LHCN-M2 (cell line): ENCODE measurements around the gene MBIP. TPM values are rescaled to one million over a fixed set of nuclear protein-coding genes. Genes with fewer than 3 reads are reported as not detected.
"Not testable (repeated sequence)": the region's sequence is repeated elsewhere in the genome, so short reads cannot be mapped to it uniquely, and the experiment has no call there.

Experiments
- DNase-seq: peaks from one replicate; pipeline ENCODE4 v3.0.0-alpha.2; 2012; ENCODE audit warnings: low read depth
- polyA plus RNA-seq: library from polyadenylated mRNA; unstranded; fragments of >200 nt; gene quantifications from one replicate; pipeline ENCODE4 v1.2.1, GENCODE V29; 2012; ENCODE audit warnings: missing spikeins
- total RNA-seq: library from RNA; depleted of rRNA; stranded (reverse); fragments of >200 nt; gene quantifications from 2 replicates; pipeline ENCODE4 v1.2.3, GENCODE V29; 2014; rRNA removed

The MBIP gene, protein sequence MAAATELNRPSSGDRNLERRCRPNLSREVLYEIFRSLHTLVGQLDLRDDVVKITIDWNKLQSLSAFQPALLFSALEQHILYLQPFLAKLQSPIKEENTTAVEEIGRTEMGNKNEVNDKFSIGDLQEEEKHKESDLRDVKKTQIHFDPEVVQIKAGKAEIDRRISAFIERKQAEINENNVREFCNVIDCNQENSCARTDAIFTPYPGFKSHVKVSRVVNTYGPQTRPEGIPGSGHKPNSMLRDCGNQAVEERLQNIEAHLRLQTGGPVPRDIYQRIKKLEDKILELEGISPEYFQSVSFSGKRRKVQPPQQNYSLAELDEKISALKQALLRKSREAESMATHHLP
- 8.9 and 10.4 TPM in 2 replicates for total RNA-seq
- polyA plus RNA-seq: 7.0 TPM

DNA sequence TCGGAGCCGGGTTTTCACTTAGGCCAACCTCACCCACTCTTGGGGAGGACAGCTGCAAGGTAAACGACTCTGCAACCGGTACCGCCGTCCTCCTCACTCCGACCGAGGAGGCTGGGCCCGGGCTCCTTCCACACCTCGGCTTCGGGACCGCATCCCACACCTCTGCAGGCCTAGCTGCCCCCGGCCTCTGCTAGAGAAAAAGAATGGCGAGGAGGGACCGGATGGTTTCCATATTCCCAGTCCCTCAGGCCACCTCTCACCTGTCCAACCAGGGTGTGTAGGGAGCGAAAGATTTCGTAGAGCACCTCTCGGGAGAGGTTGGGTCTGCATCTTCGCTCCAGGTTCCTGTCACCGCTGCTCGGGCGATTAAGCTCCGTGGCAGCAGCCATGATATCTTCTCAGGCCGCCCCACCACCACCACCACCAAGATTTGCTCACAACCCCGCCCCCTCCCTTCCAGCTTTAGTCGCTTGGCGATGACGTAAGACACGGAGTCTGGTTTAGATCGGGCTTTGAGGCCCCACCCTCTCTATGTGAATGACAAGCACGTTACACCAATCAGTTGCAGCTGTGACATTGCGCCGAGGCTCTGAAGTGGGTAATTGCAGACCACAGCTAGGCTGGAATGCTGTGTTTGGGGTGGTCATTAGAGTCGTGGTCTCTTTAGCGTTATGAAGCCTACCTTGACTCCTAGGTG, at the start of gene MBIP:
TSS of gene MBIP (minus strand) at position 438 of the 697 bp plus-strand sequence. CDS start at position 389, 49 bp downstream.
- DNase-seq: peak; percentile 96

DNA sequence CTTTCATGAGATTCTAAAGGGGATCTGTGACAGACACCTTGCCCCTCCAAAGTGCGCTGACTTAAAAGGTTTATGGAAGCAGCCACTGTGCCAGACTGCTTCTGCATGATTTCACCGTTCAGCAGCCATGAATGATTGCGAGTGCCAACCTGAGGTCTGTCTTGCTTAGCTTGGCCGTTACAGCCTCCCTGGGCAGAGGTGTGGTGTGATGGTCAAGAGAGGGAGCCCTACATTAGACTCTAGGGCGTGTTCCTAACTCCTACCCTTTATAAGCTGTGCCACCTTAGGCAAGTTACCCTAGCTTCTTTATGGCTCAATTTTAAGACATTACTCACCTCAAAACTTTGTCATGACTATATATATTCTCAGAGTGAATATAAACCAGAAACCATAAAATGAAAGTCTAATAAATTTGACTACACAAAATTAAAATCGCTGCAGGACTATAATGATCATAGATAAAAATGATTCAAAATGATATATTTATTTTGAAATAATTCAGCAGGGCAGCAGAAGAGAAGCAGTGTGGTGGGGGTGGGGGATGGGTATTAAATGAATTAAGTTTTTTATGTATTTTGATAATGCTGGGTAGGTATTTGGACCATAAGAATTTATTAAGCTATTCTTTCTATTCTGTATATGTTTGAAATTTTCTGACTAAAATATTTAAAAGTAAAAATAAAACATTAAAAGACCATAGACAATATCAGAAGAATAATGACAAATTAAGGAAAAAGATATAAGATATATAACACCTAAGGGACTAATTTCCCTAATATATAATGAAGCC, 47.7 kb upstream of the MBIP start:
- no peak for DNase-seq

DNA sequence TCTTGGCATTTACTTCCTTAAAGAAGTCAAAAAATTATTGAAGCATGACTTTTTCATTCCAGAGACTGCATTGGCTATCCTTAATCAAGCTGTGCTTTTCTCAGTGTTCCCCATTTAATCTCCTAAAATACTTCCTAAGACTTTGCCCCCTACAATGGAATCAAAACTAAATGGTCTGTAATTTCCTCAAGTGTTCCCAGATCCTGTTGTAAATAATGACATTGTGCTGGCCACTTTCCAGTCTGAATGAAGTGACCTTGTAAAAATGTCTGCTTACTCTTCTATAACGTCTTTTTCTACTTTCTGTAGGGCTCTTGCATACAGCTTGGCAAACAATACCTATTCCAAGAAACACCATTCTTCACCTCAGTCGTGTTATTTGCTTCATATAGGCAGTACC, 45.3 kb upstream of the MBIP start:
- DNase-seq: no peak

DNA sequence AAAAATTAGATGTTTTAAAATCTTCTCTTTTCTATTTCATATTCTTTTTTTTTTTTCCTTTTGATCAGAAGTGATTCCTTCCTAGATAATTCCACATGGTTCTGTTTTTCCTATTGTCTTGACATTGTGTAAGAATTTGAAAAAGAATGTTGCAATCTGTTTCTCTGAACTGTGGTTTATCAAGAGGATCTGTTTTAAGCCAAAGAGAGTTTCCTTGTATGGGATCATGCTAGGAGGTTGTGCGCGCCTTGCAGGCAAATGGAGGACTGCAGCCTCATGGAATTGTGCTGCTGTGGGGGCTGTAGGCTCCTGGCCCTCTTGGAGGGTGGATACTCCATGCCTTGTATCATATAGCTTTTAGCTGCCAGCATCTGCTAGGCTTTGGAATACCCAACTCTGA, 43.3 kb upstream of the MBIP start:
- no peak for DNase-seq

DNA sequence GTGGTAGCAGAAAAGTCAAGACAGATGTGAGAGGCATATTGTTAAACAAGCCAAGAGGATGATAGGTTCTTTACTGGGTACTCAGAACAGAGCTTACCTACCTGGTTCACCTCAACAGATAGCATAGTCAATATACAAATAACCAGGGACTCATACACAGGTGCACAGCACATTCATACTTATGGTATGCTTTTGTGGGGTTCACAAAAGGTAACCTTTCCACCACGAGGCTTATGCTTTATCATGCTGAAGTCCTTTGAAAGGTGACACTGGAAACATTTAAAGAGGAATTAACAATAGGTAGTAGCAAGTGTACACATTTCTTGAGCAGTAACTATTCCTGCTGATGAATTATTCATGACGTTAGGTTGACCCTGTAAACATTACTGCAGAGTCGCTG, 42.2 kb upstream of the MBIP start:
- no peak for DNase-seq

DNA sequence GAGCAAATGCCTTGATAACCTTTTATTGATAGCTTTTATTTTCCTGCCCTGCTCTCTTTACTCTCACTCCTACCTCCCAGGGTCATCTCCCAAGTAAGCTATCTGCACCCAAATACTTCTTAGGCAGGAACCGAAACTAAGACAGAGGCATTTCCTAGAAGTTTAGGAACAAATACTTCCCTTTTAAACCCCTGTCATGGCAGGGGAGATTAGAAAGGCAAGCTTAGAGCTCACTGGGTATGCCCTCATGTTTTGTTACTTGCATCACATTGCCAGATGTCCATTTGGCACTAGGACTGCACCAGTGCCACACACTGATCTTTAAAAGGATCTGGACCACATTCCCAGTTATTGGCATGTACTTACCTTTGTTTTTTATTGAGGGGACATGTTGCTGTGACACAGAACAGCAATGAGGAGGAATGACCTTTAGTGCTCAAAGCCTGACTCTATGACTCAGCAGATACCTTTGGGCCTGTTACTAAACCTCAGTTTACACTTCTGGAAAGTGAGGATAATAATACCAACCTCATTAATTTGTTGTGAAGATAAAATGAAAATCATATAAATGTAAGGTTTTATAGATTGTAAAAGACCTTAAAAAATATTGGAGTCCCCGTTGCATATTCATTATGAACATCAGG, 40.9 kb upstream of the MBIP start:
- no peak for DNase-seq

DNA sequence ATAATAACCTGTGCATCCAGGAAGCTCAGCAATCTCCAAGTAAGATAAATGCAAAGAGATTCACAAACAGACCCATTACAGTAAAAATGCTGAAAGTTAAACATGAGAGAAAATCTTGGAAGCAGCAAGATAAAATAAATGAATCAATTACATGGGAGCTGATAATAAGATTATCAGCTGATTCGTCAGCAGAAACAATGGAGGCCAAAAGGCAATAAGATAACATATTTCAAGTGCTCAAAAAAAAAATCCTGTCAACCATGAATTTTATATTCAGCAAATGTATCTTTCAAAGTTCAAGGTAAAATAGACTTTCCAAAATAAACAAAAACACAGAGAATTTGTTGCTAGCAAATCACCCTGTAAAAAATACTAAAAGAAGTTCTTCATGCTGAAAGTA, 36.4 kb upstream of the MBIP start:
- no peak for DNase-seq

DNA sequence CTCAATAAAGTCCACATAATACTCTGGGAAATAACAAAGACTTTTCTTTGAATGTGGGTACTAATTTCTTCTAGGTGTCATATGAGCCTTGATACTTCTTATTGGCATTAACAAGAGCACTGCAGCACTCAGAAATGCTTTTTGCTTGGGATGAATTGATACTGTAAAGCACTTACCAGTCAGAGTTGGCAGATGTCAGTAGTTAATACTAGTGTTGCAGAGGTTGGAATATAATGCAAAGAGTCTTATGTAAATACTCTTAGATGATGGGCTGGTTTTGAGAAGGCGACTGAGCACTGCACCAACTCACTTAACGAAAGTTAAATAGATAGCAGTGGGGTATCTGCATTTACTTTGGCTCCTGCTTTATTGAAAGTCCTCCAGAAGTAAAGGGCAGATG, 25.6 kb upstream of the MBIP start:
- no peak for DNase-seq

DNA sequence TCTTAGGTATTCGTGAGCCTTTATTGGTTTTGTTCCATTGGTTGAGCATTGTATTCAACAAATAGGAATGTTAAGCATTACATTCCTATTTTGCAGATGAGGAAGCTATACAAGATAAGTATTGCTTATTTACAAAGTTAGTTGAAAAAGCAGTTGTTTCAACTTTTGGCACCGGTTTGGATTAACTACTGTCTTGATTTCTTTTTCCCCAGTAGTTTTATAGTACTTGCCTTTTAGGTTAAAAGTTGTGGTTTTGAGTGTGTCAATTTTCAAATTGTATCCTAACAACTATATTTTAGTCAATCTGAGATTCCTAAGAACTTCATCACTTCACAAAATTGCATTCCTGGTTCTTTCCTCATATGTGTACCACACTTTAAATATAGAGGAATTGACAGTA, 23.8 kb upstream of the MBIP start:
- no peak for DNase-seq

DNA sequence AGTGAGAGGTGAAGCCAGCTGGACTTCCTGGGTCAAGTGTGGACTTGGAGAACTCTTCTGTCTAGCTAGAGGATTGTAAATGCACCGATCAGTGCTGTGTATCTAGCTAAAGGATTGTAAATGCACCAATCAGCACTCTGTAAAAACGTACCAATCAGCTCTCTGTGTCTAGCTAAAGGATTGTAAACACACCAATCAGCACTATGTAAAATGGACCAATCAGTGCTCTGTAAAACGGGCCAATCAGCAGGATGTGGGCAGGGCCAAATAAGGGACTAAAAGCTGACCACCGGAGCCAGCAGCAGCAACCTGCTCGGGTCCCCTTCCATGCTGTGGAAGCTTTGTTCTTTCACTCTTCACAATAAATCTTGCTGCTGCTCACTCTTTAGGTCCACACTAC, 21.4 kb upstream of the MBIP start:
- DNase-seq: not testable (repeated sequence)

DNA sequence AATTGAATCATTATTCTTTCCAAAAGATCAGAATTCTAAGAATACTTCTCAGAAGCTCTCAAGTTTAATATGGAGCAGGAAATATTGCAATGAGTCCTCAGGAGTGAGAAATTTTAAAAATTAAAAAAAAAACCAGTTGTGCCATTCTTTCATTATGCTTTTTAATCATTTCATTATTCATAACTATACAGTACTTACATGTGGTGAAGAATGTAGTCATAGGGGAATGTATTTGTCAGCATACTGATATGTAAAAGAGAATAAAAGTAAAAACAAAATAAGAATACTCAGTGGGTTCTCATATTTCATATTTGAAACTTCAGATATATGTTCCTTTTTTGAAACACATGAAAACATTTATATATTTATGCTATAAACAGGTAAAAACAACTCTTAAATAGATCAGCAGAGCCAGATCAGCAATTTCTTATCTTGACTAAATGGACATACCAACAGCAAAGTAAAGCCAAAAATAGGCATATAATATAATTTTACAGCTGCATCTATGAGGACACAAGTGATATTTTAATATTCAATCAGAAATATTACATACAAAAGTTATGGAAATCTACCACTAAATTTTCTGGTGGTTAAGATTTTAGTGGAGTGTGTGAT, 19.9 kb upstream of the MBIP start:
- DNase-seq: no peak

DNA sequence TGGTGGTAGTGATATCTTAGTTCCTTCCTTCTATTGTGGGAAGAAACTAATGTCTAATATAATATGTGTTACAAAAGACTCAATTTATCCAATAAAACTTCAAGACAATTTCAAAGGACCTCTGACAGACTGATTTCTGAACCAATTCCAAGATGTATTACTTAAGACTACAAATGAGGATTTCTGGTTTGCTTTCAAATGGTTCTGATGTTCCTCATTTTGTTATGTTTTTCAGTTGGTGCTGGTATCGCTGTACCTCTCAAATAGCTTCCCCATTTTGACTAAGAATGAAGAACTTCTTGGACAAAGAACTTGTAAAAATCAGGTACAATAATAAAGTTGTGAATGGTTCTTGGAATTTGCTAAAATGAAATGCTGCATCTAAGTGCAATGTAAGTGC, 19.4 kb upstream of the MBIP start:
- DNase-seq: no peak

DNA sequence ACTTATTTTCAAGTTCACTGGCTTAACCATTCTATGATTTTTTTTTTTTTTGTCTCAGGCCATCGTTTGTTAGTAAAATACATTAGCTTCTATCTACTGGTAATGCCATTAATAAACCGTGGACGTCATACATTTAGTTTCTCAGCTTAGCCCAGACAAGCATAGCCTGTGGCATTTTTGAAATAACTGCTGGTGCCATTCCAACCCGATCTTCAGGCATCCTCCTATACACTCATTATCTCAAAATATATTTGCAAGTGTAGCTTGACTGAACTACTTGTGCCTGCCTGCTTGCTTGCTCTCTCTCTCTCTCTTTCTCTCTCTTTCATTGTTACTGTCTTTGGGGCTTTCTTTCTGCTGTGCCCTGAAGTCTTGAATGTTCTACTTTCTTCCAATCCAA, 12.7 kb upstream of the MBIP start:
- DNase-seq: no peak

DNA sequence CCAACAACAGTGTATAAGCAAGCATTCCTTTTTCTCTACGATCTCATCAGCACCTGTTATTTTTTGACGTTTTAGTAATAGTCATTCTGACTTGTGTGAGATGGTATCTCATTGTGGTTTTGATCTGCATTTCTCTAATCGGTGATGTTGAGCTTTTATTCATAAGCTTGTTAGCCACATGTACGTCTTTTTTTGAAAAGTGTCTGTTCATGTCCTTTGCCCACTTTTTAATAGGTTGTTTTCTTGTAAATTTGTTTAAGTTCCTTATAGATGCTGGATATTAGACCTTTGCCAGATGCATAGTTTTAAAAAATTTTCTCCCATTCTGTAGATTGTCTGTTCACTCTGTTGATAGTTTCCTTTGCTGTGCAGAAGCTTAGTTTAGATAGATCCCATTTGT, 7.1 kb upstream of the MBIP start:
- DNase-seq: peak; percentile 19

DNA sequence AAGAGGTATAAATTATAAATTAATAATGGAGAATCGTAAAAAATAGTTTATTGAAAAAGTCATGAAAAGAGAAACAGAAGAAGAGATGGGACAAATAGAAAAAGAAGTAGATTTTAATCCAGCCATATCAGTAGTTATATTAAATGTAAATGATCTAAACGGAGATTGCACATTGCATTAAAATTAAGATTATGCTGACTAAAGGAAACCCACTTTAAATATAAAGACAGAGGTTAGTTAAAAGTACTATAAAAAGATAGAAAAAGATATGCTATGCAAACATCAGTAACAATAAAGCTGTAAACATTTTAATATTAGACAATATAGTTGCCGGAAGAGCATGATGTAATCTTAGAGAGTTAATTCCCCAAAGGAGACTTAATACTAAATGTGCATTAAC, 5.4 kb upstream of the MBIP start:
- no peak for DNase-seq

DNA sequence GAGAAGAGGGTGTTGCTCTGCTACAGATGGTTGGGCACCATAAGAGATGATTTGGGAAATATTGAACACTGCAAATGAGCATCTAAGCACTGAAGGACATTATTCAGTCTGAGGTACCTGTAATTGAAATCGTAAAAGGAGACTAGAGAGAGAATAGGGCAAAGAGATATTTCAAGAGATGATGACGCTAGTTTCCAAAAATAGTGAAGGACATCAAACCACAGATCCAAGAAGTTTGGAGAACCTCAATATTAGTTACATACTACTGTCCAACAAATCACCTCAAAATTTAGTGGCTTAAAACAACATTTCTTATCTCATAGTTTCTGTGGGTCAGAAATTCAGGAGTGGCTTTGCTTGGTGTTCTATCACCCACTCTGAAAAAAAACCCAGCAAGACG, 4.5 kb upstream of the MBIP start:
- no peak for DNase-seq

DNA sequence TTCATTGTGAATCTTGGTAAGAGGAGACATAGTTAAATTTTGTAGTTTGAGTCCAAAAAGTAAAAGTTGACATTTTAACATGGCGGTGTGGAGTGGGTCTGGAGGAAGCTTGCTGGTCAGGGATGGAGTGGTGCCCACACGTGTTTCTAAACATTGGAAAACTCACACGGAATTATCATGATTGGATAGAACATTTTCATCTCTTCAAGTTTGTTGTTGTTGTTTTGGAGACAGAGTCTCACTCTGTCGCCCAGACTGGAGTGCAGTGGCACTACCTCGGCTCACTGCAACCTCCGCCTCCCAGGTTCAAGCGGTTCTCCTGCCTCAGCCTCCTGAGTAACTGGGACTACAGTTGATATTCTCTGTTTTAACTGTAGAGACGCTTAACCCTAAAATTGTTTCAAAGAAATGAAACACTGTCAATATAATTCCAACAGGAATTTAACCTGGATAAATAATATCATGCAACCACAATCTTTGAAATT, 502 bp upstream of the MBIP start:
- no peak for DNase-seq

DNA sequence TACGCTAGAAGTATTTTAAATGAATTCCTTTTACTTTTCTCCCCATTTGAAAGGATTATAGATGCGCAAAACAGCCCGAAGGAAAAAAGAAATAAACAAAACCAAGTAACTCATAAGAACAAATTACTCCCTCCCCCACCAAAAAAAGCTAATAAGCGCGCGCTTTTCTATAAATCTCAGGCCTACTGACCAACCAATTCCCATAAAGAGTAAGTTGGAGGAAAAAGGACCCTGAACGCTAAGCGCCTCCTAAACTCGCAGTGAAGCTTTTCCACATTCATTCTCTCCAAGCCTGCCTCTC, 588 bp downstream of the MBIP start:
- DNase-seq: no peak

DNA sequence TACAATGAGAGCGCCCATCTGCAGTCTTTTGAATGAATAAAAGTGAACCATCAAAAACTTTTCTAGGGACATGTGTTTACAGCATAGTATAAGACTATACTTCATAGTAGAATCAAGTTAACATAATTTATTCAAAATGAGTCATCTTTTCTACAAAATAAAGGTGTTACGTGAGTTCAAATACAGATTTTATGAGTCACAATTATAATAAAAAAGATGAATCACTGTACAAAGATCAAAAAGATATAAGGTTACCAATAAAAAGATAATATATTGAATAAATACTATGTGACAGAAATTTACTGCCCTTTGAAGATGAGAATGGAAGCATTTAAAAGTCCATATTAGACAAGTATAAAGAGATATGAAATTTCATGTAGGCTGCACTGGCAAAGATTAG, 2.8 kb downstream of the MBIP start:
- peak; percentile 29 for DNase-seq

DNA sequence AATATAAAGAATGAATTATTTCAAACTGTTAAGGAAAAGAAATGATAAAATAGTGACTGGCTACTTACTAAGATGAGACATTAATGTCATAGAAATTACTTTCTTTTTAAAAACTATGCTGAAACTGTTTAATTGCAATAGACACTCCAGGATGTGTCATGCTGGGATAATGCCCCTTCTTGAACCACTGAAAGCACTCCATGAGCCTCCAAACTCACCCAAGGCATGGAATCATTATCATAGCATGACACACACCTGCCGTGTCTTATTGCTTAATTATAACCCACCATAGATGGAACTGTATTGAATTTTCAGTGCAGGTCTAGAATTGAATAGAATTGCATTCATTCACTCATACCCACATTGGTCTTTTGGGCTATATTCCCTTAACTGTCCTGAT, 4.3 kb downstream of the MBIP start:
- no peak for DNase-seq

DNA sequence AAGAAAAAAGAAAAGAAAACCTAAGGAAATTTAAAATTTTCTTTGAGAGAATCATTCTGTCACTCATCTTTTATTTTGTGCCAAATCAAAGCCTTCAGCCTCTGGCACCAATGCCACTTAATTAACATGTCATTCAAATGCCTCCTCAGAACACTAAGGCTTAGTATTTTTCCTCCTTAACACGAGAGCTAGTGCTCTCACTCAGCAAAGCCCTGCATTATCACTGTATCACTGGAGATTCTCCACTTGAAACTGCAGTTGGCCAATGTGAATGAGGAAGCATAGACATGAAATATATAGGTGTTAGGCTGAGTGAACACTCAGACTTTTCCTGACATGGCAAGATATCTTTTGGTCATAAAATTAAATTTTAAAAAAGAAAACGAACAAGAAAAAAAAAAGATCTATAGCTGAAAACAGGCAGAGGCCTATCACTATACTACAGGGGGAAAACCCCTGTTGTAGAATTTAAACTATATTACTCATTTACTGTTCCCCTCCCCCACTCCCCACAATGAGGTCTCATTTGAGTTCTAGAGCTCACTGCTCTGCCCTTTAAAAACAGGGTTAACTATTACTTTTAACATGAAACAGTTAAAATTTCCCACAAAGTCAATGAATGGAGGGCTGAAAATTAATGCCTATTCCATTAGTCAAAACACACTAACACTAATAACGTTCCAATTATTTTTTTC, 5.1 kb downstream of the MBIP start:
- DNase-seq: no peak
